Neural progenitor cell (in vitro differentiated cells): Measurements from ENCODE around the gene CARD8.

Source experiments
- EZH2 ChIP-seq: fragments of 200-600 bp; sonication (generic); IDR thresholded peaks from 2 replicates; pipeline ENCODE4 v1.6.1; 2017; ENCODE audit warnings: antibody characterized with exemption, mild to moderate bottlenecking, moderate library complexity
- EZH2phosphoT487 ChIP-seq: fragments of 200-600 bp; sonication (generic); IDR thresholded peaks from 2 replicates; pipeline ENCODE4 v1.6.1; 2017; ENCODE audit warnings: antibody characterized with exemption
- TF ChIP-seq, protein P1 (sequence below): fragments of 200-600 bp; sonication (generic); IDR thresholded peaks from 2 replicates; pipeline ENCODE4 v1.5.1; 2017; ENCODE audit warnings: antibody characterized with exemption, mild to moderate bottlenecking

DNA sequence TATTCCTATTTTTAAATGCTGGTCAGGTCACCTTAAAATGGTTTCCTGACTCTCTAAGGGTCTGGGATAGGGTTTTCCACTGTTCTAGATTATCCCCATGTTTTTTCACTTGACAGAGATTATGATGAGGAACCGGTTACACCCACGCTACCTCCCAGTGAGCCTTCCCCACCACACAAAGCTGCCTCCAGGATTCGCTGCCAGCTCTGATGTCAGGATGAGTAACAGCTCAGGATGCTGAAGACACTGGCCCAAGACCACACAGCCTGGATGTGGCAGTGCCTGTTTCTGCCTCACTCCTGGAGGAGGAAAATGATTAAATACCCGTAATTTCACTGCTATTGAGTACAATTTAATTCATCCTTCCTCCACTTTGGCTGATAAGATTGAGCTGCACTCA is 37.1 kb upstream of the CARD8 start:
- TF ChIP-seq, protein P1, sequence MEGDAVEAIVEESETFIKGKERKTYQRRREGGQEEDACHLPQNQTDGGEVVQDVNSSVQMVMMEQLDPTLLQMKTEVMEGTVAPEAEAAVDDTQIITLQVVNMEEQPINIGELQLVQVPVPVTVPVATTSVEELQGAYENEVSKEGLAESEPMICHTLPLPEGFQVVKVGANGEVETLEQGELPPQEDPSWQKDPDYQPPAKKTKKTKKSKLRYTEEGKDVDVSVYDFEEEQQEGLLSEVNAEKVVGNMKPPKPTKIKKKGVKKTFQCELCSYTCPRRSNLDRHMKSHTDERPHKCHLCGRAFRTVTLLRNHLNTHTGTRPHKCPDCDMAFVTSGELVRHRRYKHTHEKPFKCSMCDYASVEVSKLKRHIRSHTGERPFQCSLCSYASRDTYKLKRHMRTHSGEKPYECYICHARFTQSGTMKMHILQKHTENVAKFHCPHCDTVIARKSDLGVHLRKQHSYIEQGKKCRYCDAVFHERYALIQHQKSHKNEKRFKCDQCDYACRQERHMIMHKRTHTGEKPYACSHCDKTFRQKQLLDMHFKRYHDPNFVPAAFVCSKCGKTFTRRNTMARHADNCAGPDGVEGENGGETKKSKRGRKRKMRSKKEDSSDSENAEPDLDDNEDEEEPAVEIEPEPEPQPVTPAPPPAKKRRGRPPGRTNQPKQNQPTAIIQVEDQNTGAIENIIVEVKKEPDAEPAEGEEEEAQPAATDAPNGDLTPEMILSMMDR = no peak
- TF ChIP-seq EZH2 (no peak), EZH2phosphoT487 (no peak)
